Activated CD8-positive, alpha-beta memory T cell treated with anti-CD3 and anti-CD28 coated beads, Interleukin-2, amount 10 ng/mL, durations not matched to agents 7 days and 5 days (primary cell): Measurements from ENCODE around the gene SLC44A1. TPM values are rescaled to one million over a fixed set of nuclear protein-coding genes. Genes with fewer than 3 reads are reported as not detected.

Experiments
- ATAC-seq: fragments of 150-1000 bp; cut with Tn5 transposase; one replicate; pipeline ENCODE4 v1.10.0; 2021; ENCODE audit warnings: moderate library complexity
- CTCF ChIA-PET: fragments of 350-600 bp; sonication (Branson Sonifier 250); formaldehyde crosslinking; loops from one replicate; lab custom pipeline; 2021; ENCODE audit warnings: antibody characterized with exemption; lab: Charles Lee
- DNase-seq: peaks from one replicate; pipeline ENCODE4 v3.0.0-alpha.2; 2020
- H3K27ac Mint-ChIP-seq: one replicate; pipeline ENCODE4 v1.8.0; 2021; ENCODE audit warnings: mild to moderate bottlenecking, mixed read lengths
- H3K27me3 Mint-ChIP-seq: one replicate; pipeline ENCODE4 v1.8.0; 2021; ENCODE audit warnings: mixed read lengths
- H3K36me3 Mint-ChIP-seq: one replicate; pipeline ENCODE4 v1.8.0; 2021; ENCODE audit warnings: mild to moderate bottlenecking, mixed read lengths
- H3K4me1 Mint-ChIP-seq: one replicate; pipeline ENCODE4 v1.8.0; 2021; ENCODE audit warnings: mixed read lengths
- H3K4me3 Mint-ChIP-seq: one replicate; pipeline ENCODE4 v1.8.0; 2021; ENCODE audit warnings: mild to moderate bottlenecking, moderate library complexity, mixed read lengths
- H3K9me3 Mint-ChIP-seq: one replicate; pipeline ENCODE4 v1.8.0; 2022; ENCODE audit warnings: low read depth, mixed read lengths
- total RNA-seq, 2 experiments: library from RNA; stranded (reverse); gene quantifications; one replicate each; pipeline ENCODE4 v1.2.3, GENCODE V29; 2021

Gene SLC44A1
- total RNA-seq: 10 to 100 TPM in 1 of 2 experiments, 1 to 10 TPM in 1; 4.9 to 10.3 TPM

DNA sequence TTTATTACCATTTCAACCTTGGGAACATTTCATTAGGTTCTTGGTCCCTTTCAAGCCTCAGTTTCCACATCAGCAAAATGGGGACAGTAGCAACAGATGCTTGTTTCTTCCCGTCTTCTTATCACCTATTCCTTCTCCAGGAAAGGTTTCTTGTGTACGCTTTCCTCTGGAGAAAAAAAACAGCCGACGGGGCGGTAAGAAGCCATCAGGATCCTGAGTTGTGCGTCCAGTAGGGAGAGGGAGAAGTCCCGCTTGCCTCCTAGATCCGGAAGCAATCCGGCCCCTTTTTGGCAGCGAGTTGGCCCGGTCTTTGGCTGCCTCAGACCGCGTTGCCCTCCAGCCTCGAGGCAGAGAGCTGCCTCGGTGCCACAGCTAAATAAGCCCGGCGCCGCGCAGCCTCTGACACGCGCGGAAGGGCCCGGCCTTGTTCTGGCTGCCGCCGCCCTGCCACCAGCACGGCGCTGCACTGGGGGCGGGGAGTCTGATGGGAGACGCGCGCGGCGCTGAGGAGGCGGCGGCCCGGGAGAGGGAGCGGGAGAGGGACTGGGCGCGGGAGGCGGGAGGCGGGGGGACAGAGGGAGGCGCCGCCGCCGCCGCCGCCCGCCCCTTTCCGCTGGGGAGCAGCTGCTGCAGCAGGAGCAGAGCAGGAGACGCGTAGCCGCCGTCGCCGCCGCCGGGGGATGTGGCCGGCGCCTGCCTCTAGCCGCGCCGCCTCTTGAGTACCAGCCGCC lies at the start of gene SLC44A1:
Gene SLC44A1 (plus strand): TSS at position 649 of the 731 bp plus-strand sequence. CDS start 218 bp downstream, outside the sequence.
- Mint-ChIP-seq H3K9me3 (no peaks in the 10 kb centered on the region), H3K36me3 (no peaks in the 10 kb centered on the region), H3K27ac (peak within 1 kb of the TSS; percentile 68), H3K27me3 (peaks cover 76% of the 10 kb centered on the region), H3K4me1 (peaks cover 21% of the 10 kb centered on the region), H3K4me3 (peak within 1 kb of the TSS; percentile 89)
- ATAC-seq: peak; percentile 96
- DNase-seq: peak; percentile 94
- CTCF ChIA-PET: interaction anchor here (0.8 to 2.6 kb wide), 9 partner anchors 11 to 174 kb away, joined by 3 to 12 read pairs (median 4); no protein-coding TSS in a partner anchor

DNA sequence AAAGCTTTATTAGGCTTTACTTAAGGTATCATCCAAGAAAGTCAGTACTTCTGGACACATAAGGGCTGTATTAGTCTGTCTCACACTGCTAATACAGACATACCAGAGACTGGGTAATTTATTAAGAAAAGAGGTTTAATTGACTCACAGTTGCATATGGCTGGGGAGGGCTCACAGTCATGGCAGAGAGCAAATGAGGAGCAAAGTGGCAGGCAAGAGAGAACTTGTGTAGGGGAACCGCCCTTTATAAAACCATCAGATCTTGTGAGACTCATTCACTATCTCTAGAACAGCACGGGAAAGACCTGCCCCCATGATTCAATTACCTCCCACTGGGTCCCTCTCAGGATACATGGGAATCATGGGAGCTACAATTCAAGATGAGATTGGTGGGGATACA lies 49.2 kb upstream of the SLC44A1 start:
- H3K4me3 Mint-ChIP-seq: no peak overlapping the region
- H3K36me3 Mint-ChIP-seq: no peaks in the 10 kb centered on the region
- no peak overlapping the region for H3K27ac Mint-ChIP-seq
- DNase-seq: no peak
- CTCF ChIA-PET: no interaction called here
- no peak for ATAC-seq
- peaks cover 25% of the 10 kb centered on the region for H3K27me3 Mint-ChIP-seq
- H3K9me3 Mint-ChIP-seq: no peaks in the 10 kb centered on the region
- H3K4me1 Mint-ChIP-seq: peaks cover 15% of the 10 kb centered on the region

DNA sequence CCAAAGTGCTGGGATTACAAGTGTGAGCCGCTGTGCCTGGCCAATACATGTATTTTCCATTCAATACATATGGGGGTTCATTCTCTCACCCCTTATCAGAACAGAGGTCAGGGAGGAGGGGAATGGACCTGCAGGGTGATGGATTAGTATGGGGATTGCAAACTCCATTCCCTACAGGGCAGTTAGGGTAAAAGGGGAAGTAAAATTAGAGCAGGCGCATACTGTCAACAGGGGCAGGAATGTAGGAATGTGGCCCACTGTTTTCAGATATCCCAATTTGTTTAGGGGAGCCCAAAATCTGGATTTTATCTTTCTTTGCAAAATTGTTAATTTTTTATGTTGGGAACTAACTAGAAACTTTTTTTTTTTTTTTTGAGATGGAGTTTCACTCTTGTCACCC lies 46.4 kb upstream of the SLC44A1 start:
- no peak overlapping the region for H3K27ac Mint-ChIP-seq
- peaks cover 19% of the 10 kb centered on the region for H3K27me3 Mint-ChIP-seq
- H3K4me1 Mint-ChIP-seq: peaks cover 5% of the 10 kb centered on the region
- H3K4me3 Mint-ChIP-seq: no peak overlapping the region
- CTCF ChIA-PET: no interaction called here
- no peaks in the 10 kb centered on the region for H3K36me3 Mint-ChIP-seq
- DNase-seq (no peak), ATAC-seq (no peak)
- H3K9me3 Mint-ChIP-seq: no peaks in the 10 kb centered on the region

DNA sequence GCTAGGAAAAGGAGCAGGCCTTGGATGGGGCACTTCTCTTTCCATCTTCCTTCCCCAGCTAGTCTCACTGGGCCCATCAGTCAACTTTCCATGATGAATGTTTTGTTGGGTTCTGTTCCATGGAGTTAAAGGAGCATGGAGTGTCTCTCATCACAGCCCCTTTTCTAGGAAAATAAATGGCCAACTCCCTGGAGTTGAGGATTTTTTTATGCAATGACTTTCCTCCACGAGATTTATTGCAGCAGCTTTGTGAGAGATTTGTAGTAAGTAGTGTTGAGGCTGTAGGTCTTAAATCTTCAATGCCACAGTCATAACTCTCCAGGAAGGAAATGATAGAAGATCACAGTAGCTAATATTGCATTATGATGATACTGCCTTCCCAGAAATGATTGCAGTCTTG lies 45.6 kb upstream of the SLC44A1 start:
- CTCF ChIA-PET: no interaction called here
- peaks cover 12% of the 10 kb centered on the region for H3K27me3 Mint-ChIP-seq
- ATAC-seq (no peak), DNase-seq (no peak)
- H3K27ac Mint-ChIP-seq: no peak overlapping the region
- no peak overlapping the region for H3K4me3 Mint-ChIP-seq
- H3K4me1 Mint-ChIP-seq: peaks cover 2% of the 10 kb centered on the region
- H3K9me3 Mint-ChIP-seq: no peaks in the 10 kb centered on the region
- no peaks in the 10 kb centered on the region for H3K36me3 Mint-ChIP-seq

DNA sequence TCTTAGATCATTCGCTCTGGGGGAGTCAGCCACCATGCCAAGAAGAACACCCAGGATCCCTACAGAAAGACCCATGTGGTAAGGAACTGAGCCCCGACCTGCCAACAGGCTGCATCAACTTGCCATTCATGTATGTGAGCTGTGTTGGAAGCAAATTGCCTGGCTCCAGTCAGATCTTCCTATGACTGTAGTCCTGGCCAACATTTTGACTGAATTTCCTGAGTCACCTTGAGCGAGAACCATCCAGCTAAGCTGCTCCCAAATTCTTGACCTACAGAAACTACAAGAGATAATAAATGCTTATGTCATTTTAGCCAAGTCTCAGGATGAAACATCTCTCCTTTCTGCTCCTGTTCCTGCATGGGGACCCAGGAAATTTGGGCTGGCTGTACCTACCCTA lies 40.0 kb upstream of the SLC44A1 start:
- DNase-seq: no peak
- Mint-ChIP-seq H3K4me3 (no peak overlapping the region), H3K4me1 (no peaks in the 10 kb centered on the region), H3K36me3 (no peaks in the 10 kb centered on the region), H3K9me3 (no peaks in the 10 kb centered on the region), H3K27ac (no peak overlapping the region), H3K27me3 (peaks cover 5% of the 10 kb centered on the region)
- no peak for ATAC-seq
- CTCF ChIA-PET: interaction anchor here (1.0 kb wide), 1 partner anchor 18 kb away, joined by 4 read pairs; no protein-coding TSS in a partner anchor

DNA sequence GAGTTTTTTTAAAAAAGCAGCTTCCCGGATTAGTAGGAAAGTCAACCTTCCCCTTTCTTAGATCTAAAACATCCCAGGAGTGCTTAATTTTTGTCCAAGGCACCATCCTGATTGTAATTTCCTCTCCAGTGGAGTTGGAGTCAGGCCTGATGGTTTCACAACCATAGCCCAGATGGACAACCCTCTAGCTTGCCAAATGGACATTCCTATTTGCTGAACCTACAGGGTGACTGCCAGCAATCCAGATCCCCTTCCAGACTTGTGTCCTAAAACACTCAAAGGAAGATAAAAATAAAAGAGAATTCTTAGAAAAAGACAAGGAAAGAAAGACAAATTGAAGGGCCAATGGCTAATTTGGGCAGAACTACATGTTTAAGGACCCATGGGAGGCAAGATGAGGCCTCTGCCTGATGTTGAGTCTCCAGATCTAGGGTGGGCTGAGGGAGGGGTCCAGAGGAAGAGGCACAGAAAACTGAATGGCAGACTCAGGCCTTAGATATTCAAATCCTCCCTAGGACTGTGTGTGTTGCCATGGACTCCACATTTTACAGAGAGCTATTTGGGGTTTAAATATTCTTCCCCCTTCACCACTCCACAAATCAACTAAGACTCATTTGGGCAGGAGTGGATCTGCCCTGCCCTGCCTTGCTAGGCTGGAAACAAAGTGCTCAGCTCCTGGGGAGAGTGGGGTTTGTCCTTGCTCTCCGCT lies 38.5 kb upstream of the SLC44A1 start:
- Mint-ChIP-seq H3K27me3 (peaks cover 5% of the 10 kb centered on the region), H3K9me3 (no peaks in the 10 kb centered on the region), H3K36me3 (no peaks in the 10 kb centered on the region), H3K27ac (no peak overlapping the region), H3K4me3 (no peak overlapping the region), H3K4me1 (no peaks in the 10 kb centered on the region)
- CTCF ChIA-PET: no interaction called here
- ATAC-seq (no peak), DNase-seq (no peak)

DNA sequence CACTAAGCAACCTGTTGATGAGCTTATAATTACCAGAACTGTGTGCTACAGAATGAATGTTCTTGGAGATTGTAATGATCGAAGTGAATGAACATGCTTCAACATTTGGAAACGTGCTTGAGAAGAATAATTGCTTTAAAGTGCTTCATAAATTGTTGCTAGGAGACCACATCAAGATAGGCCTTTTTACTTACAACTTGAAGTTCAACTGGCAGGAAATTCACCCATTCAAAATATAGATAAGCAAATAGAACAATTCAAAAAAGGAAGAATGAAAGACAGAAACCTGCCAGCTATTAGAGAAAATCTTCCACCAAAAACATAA lies 38.0 kb upstream of the SLC44A1 start:
- H3K27ac Mint-ChIP-seq: no peak overlapping the region
- peaks cover 5% of the 10 kb centered on the region for H3K27me3 Mint-ChIP-seq
- no peak overlapping the region for H3K4me3 Mint-ChIP-seq
- DNase-seq: no peak
- no peak for ATAC-seq
- no peaks in the 10 kb centered on the region for H3K4me1 Mint-ChIP-seq
- CTCF ChIA-PET: no interaction called here
- no peaks in the 10 kb centered on the region for H3K36me3 Mint-ChIP-seq
- no peaks in the 10 kb centered on the region for H3K9me3 Mint-ChIP-seq

DNA sequence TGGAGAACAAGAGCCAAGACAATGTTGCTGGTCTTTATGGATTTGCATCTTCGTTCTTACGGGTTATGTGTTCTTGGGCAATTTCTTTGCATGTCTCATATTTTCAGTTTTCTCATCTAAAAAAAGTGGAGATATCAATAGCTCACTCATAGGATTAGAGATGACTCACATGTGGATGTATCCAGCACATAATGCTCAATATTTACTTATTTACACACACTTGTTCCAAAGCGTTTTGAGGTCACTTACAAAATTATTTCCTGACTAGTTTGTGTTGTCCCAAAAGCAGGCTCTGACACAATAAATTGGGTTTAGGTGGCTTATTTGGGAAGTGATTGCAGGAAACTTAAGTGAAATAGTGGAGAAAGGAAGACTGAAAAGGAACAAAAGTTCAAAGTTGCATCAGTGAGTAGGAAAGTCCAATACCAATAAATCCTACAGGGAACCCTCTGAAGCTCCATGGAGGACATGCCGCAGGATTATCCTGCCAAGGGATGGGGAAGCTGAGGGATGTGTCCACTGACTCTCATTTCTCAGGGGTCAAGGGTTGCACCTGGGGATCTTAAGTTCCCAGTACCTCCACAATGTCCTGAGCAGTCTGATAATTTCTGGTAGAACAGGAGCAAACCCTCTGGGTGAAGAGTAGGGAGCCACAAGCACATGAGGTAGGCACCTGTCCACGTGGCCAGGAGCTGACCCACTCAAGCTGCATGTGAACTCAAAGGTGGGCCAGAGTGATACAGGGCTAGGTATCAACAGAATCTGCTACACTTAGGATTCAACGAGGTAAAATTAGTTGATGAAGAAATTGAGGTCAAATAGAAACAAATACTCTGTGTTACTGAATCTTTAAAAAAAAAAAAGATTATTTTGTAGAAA lies 37.4 kb upstream of the SLC44A1 start:
- ATAC-seq: no peak
- Mint-ChIP-seq H3K9me3 (no peaks in the 10 kb centered on the region), H3K4me3 (no peak overlapping the region), H3K36me3 (no peaks in the 10 kb centered on the region), H3K27me3 (peaks cover 5% of the 10 kb centered on the region), H3K27ac (no peak overlapping the region), H3K4me1 (no peaks in the 10 kb centered on the region)
- no peak for DNase-seq
- CTCF ChIA-PET: no interaction called here

DNA sequence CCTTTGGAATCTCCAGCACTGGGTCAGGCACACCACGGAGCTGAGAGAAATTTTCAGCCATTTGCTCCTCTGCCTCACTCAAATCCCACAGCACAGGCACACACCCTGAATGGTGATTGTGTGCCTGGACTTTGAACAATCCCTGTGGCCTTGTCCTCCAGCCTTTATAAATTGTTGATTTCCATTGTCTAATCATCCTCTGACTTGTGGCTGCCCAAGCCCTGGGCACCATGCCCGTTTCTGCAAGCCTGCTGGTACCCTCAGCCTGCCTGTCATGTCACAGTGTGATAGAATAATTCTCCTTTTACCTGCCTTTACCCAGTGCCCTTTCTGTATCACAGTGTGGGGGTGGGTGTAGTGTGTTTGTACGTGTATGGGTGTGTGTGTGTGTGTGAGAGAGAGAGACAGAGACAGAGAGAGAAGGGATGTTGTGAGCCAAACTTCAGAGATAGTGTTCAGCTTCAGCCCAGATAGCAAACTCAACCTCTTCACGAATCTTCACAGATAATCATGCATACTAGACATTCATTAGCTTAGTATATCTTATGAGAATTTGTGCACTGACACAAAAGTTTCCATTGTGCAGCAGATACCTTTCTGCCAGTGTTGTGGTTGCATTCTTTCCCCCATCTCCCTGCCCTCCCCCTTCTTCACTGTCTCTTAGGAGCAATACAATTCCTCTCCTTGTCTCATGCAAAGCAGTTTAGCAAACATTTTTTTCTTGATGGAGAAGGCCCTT lies 27.8 kb upstream of the SLC44A1 start:
- ATAC-seq: no peak
- H3K9me3 Mint-ChIP-seq: no peaks in the 10 kb centered on the region
- H3K4me3 Mint-ChIP-seq: no peak overlapping the region
- H3K27me3 Mint-ChIP-seq: peaks cover 7% of the 10 kb centered on the region
- H3K27ac Mint-ChIP-seq: no peak overlapping the region
- no peaks in the 10 kb centered on the region for H3K36me3 Mint-ChIP-seq
- CTCF ChIA-PET: no interaction called here
- H3K4me1 Mint-ChIP-seq: no peaks in the 10 kb centered on the region
- no peak for DNase-seq

DNA sequence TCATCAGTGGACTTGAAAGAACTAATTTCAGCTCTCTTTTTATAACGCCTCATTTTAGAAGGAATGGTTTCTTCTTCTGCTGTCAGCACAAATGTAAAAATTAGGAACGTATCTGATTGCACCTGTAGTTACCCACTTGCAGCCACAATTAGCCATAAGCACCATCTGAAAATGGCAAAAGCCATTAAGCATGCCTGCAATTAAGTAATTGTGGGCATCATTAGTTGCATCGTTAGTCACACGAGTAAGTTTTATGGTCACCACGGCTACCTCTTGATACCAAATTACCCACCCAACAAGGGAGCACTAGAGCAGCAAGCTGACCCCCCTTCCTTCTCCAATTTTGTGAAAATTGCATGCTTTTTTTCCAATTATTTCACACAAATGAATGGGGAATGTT lies 25.8 kb upstream of the SLC44A1 start:
- CTCF ChIA-PET: no interaction called here
- Mint-ChIP-seq H3K27me3 (peaks cover 7% of the 10 kb centered on the region), H3K4me1 (no peaks in the 10 kb centered on the region), H3K27ac (no peak overlapping the region), H3K4me3 (no peak overlapping the region), H3K9me3 (peaks cover 5% of the 10 kb centered on the region), H3K36me3 (no peaks in the 10 kb centered on the region)
- ATAC-seq (no peak), DNase-seq (no peak)

DNA sequence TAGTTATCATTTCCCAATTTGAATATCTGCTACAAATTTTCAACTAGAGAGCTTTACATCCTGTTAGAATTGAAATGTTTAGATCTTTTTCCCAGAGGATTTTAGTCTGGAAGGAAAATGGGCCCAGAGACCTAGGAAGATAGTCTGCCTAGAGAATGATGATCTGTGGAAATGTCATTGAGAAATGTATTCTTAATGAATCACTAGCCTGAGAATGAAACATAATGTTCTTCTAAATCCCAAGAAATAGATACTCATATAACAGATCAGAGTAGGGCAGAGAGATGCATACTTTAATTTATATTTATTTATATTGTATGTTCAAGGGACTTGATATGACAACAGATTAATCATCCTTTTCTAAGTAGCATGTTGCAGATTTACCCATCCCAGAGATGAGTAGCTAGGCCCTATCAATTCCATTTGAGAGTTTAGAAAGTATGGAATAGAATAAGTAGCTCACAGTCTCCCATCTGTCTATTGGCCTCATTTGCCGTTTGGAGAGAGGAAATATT lies 25.1 kb upstream of the SLC44A1 start:
- CTCF ChIA-PET: no interaction called here
- H3K4me1 Mint-ChIP-seq: no peaks in the 10 kb centered on the region
- peaks cover 2% of the 10 kb centered on the region for H3K36me3 Mint-ChIP-seq
- no peak overlapping the region for H3K27ac Mint-ChIP-seq
- no peak for ATAC-seq
- H3K27me3 Mint-ChIP-seq: peaks cover 8% of the 10 kb centered on the region
- no peak for DNase-seq
- H3K4me3 Mint-ChIP-seq: no peak overlapping the region
- H3K9me3 Mint-ChIP-seq: peaks cover 11% of the 10 kb centered on the region

DNA sequence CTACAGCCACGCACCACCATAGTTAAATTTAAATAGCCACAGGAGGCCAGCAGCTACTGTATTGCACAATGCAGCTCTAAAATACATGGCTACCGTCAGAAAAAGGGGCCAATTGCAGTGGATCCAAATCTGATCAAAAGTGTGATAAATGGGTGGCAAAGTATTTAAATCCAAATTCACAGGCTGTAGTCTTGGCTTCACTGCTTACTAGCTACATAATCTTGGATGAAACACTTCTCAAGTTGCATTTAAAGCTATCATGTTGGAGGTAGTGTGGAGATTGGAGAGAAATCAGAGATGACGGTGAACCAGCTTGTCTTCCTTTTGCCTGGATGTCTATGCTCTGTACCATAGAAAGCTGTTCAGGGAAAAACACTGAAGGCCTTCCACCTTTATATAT lies 24.0 kb upstream of the SLC44A1 start:
- Mint-ChIP-seq H3K27me3 (peaks cover 11% of the 10 kb centered on the region), H3K27ac (no peak overlapping the region), H3K4me3 (no peak overlapping the region), H3K36me3 (peaks cover 4% of the 10 kb centered on the region), H3K9me3 (peaks cover 14% of the 10 kb centered on the region), H3K4me1 (no peaks in the 10 kb centered on the region)
- DNase-seq: no peak
- CTCF ChIA-PET: interaction anchor here (1.7 kb wide), 1 partner anchor 11 kb away, joined by 3 read pairs; no protein-coding TSS in a partner anchor
- ATAC-seq: no peak
